GM18909 (cell line): ENCODE measurements around the gene FAM177B.
"Not testable (repeated sequence)": the region's sequence is repeated elsewhere in the genome, so short reads cannot be mapped to it uniquely, and the experiment has no call there.

ENCODE experiments used
- ATAC-seq: cut with Tn5 transposase; IDR thresholded peaks from one replicate; pipeline ENCODE4 v1.9.1; 2021; ENCODE audit warnings: mild to moderate bottlenecking; ENCODE audit not compliant: unreplicated experiment, poor library complexity

The FAM177B gene

GRCh38 chr1:222739465-222739864, 2.5 kb downstream of the FAM177B start:
- ATAC-seq, result no peak

- no peak for ATAC-seq
Measured at GRCh38 chr1:222739929-222740328, 2.9 kb downstream of the FAM177B start.

DNA sequence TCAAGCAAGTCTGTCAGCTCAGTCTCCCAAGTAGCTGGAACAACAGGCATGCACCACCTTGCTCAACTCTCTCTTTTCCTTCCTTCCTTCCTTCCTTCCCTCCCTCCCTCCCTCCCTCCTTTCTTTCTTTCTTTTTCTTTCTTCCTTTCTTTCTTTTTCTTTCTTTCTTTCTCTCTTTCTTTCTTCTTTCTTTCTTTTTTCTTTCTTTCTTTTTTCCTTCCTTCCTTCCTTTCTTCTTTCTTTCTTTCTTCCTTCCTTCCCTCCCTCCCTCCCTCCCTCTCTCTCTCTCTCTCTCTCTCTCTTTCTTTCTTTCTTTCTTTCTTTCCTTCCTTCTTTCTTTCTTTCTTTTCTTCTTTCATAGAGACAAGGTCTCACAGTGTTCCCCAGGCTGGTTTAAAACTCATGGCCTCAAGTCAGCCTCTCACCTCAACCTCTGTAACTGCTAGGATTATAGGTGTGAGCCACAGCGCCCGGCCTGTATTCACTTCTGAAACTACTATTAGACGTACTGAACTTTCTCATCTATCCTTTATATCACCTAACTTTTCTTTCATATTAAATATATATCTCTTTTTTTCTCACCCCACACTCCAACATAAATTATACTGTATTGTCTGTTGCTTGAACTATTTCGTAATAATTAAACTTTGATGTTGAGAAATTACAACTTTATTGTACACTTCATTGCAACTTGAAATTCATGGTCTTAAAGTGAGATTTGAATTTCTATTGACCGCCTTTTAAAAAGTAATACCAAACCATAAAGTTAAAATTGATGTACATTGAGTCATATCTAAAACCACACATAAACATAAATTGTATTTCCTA, 4.8 kb downstream of the FAM177B start:
- not testable (repeated sequence) for ATAC-seq

DNA sequence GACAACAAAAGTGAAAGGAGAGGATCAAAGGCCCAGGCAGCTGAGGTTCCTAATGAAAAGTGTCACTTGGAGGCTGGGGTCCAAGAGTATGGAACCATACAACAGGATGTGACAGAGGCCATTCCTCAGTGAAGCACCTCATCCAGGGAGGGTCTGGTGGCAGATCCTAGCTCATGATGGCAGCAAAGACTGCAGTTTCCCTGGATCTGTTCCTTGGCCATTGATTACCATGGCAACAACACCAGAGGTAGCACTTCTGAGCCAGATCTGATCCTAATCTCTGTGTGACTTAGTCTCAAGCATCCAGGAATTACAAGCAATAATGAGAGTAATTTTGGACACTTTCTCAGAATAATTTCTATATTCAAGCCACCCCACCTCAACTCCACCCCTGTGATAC, 12.9 kb downstream of the FAM177B start:
- ATAC-seq, result no peak

- ATAC-seq, result peak; percentile 85
Measured at GRCh38 chr1:222750651-222751050, 13.6 kb downstream of the FAM177B start.

GRCh38 chr1:222751255-222751654, 14.3 kb downstream of the FAM177B start:
- no peak for ATAC-seq

DNA sequence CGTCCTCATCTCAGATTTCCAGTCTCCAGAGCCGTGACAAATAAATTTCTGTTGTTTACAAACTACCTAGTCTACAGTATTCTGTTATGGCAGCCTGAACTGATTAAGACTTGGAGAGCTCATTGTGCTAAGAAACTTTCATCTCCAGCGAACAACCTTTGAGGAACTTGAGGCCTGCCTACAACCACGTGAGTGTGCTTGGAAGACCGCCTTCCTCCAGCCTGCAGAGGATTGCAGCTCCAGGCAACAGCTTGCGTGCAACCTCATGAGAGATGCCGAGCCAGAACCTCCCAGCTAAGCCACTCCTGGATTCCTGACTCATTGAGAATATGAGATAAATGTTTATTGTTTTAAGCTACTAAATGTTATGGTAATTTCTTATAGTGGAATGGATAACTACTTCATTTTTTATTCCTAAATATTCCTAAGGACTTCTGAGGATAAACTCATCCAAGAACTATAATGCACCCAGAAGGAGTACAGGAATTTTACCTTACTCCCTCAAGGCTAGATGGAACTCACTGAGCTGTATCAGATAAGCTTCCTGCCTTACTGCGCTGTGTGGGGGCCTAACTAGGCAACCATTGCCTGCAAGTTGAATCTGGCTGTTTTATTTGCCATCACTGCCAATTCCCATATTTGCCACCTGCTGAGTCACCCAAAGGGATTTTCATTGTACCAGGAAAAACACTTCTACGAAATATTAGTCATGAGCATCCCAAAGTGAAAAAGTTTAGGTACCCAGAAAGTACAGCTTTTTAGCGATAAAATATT, 17.6 kb downstream of the FAM177B start:
- ATAC-seq, result no peak

GRCh38 chr1:222757646-222758268, 20.8 kb downstream of the FAM177B start:
- ATAC-seq, result no peak

- no peak for ATAC-seq
Measured at GRCh38 chr1:222759451-222760035, 22.5 kb downstream of the FAM177B start.

GRCh38 chr1:222761083-222761482, 24.1 kb downstream of the FAM177B start:
- no peak for ATAC-seq

DNA sequence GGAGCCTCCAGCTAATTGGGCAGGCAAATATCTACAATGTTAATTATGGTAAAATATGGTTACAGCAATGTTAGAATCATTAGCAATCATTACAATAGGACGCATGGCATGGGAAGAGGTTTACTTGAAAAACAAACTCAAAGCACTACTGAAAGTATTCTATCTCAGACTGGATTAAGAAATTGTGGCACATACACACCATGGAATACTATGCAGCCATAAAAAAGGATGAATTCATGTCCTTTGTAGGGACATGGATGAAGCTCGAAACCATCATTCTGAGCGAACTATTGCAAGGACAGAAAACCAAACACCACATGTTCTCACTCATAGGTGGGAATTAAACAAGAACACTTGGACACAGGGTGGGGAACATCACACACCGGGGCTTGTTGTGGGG, 25.2 kb downstream of the FAM177B start:
- ATAC-seq, result not testable (repeated sequence)

DNA sequence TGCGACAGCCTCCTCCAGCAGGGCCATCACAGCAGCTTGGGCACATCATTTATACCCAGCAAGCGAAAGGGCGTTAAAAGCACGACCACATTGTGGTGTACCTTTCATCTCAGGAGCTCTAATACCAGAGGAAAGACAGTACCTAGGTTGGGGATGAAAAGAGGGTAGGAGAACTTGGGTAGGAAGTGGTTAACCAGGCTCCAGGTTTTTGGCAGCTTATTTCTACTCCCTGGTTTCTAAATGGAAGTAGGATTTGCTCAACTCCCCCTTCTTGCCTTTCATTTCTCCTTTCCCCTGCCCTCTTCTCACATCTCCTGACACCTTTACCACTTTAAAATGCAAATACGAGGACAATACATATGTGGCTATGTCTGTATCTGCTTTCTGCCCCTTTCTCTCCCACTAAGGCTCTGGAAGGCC, 30.2 kb downstream of the FAM177B start:
- ATAC-seq, result no peak

DNA sequence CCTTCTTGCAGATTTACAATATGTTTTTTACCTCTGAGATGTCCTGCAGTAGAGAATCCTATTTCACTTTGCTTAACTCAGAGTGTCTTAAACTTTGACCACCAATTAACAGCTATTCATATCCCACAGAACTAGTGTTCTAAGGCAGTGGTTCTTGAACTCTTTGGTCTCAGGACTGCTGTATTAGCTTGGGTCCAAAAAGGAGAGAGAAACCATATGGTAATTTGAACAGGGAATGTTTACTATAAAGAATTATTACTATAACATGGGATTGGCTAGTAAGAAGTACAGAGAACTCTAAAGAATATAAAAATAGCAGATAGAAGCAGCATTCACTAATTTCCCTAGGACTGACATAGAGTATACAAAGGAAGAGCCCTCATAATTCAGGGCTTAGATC, 31.6 kb downstream of the FAM177B start:
- no peak for ATAC-seq

DNA sequence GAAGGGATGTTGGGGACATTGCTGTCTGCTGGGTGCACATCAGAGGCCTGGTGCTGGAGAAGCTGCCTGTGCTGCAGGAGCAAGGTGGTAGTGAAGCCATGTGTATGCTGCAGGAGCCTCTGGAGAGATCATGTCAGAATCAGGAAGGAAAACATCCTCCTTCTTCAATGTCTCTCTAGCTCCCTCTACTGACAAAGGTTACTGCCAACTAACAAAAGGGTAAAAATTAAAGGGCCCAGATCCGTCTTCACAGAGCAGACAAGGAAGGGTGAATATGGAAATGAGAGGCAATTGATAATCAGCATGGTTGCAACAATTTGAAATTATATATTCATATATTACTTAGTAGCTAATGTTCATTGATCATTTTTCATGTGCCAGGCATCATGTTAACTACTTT, 32.2 kb downstream of the FAM177B start:
- no peak for ATAC-seq

DNA sequence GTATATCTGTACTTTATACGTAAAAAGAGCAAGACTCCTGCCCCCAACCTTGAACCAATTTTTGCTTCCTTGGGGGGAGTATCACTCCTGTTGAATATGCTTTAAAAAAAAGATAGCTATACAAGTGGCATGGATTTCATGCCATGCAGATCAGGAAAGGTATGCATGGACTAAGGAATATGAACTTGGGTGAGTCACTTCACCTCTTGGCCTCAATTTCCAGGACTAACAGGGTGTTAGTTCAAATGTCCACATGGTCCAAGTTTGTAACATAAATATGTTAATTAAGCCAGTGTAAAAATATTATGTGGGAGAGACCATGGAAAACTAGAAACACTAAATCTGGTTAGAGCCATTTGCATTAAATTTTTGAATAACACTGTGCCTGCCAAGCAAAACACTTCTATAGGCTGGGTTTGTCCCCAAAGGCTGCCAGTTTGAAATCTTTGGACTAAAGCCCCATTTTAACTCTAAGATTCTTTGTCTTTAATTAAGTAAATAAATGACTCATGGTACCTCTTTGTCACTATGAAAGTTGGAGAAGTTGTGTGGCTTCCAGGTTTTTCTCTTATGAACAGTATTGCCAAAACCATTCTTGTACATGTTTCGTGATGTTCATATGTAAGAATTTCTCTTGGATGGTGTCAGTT, 33.1 kb downstream of the FAM177B start:
- no peak for ATAC-seq

- ATAC-seq, result peak; percentile 91
Measured at GRCh38 chr1:222772996-222773379, 36.0 kb downstream of the FAM177B start.

DNA sequence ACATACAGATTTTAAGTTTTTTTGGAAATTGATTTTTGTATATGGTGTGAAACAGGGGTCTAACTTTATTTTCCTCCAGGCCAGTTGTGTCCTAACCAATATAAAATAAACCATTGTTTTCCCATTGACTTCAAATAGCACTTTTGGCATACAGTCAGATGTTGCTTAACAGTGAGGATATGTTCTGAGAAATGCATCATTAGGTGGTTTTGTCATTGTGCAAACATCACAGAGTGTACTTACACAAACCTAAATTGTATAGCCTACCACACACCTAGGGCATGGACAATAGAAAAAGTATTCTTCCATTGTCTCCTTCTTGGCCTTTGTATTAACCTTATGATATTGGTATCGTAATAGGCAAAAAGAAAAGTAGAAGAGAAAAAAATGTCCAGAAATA, 40.5 kb downstream of the FAM177B start:
- ATAC-seq, result no peak

- no peak for ATAC-seq
Measured at GRCh38 chr1:222777977-222778376, 41.0 kb downstream of the FAM177B start.

GRCh38 chr1:222781251-222781650, 44.2 kb downstream of the FAM177B start:
- peak; percentile 55 for ATAC-seq

- ATAC-seq, result no peak
Measured at GRCh38 chr1:222783051-222783450, 46.0 kb downstream of the FAM177B start.
